HG02970 (cell line): ENCODE measurements around the gene AKAP11.

ENCODE experiments used
- ATAC-seq: cut with Tn5 transposase; IDR thresholded peaks from one replicate; pipeline ENCODE4 v1.9.1; 2021; ENCODE audit warnings: mild to moderate bottlenecking, moderate library complexity, moderate number of reproducible peaks; ENCODE audit not compliant: unreplicated experiment, low FRiP score

AKAP11 gene

GRCh38 chr13:42370229-42370628, 98.3 kb downstream of the AKAP11 start:
- ATAC-seq = no peak
